Neuronal stem cell (in vitro differentiated cells): Measurements from ENCODE around the gene TREX2.

Source experiments
- DNase-seq: peaks from one replicate; pipeline ENCODE4 v3.0.0-alpha.2; 2013; ENCODE audit warnings: low spot score
- H2AFZ ChIP-seq: one replicate; pipeline ENCODE4 v1.6.1; 2013; ENCODE audit warnings: mild to moderate bottlenecking, low read length, inconsistent platforms
- H2AK5ac ChIP-seq: 2 replicates; pipeline ENCODE4 v1.6.1; 2013; ENCODE audit warnings: low read depth, mild to moderate bottlenecking, inconsistent platforms, low read length, moderate library complexity, mixed read lengths
- H2BK120ac ChIP-seq: 2 replicates; pipeline ENCODE4 v1.6.1; 2013; ENCODE audit warnings: low read depth, mild to moderate bottlenecking, inconsistent platforms, low read length, moderate library complexity, mixed read lengths
- H2BK12ac ChIP-seq: one replicate; pipeline ENCODE4 v1.6.1; 2013; ENCODE audit warnings: low read length, inconsistent platforms
- H2BK15ac ChIP-seq: 2 replicates; pipeline ENCODE4 v1.6.1; 2013; ENCODE audit warnings: mild to moderate bottlenecking, low read length, inconsistent platforms, mixed read lengths
- H2BK5ac ChIP-seq: one replicate; pipeline ENCODE4 v1.6.1; 2013; ENCODE audit warnings: inconsistent platforms, mild to moderate bottlenecking, low read length, moderate library complexity
- H3K14ac ChIP-seq: one replicate; pipeline ENCODE4 v1.6.1; 2013; ENCODE audit warnings: low read length, inconsistent platforms
- H3K18ac ChIP-seq: 2 replicates; pipeline ENCODE4 v1.6.1; 2013; ENCODE audit warnings: low read length, inconsistent platforms
- H3K23ac ChIP-seq: 2 replicates; pipeline ENCODE4 v1.6.1; 2013; ENCODE audit warnings: low read depth, mild to moderate bottlenecking, mixed read lengths, low read length, inconsistent platforms; ENCODE audit not compliant: poor library complexity
- H3K27ac ChIP-seq: replicated peaks from 3 replicates; pipeline ENCODE4 v1.5.1; 2013; ENCODE audit warnings: low read length, inconsistent platforms
- H3K27me3 ChIP-seq, 3 experiments: 2 replicates each; pipeline ENCODE4 v1.6.1; 2013; ENCODE audit warnings: low read length in 3 of 3, mild to moderate bottlenecking in 2 of 3, inconsistent platforms in 1 of 3, low read depth in 1 of 3, mixed read lengths in 1 of 3, moderate library complexity in 1 of 3; ENCODE audit not compliant: control insufficient read depth in 3 of 3, insufficient read depth in 3 of 3
- H3K36me3 ChIP-seq, 2 donors: replicated peaks in 1 of 2; 2 replicates each; pipeline ENCODE4 v1.6.1; 2013; ENCODE audit warnings: low read length in 2 of 2; ENCODE audit not compliant: control insufficient read depth in 2 of 2, insufficient read depth in 2 of 2
- H3K4ac ChIP-seq: 2 replicates; pipeline ENCODE4 v1.6.1; 2013; ENCODE audit warnings: inconsistent platforms, mild to moderate bottlenecking, low read length, moderate library complexity
- H3K4me1 ChIP-seq, 2 donors: 1 replicate in 1 of 2; 2 replicates in 1 of 2; pipeline ENCODE4 v1.6.1; 2013; ENCODE audit warnings: low read length in 2 of 2, low read depth in 1 of 2; ENCODE audit not compliant: control insufficient read depth in 2 of 2, insufficient read depth in 1 of 2
- H3K4me2 ChIP-seq: one replicate; pipeline ENCODE4 v1.6.1; 2013; ENCODE audit warnings: mild to moderate bottlenecking, low read length, inconsistent platforms; ENCODE audit not compliant: insufficient read depth, poor library complexity, severe bottlenecking
- H3K4me3 ChIP-seq, 2 donors: 2 replicates each; pipeline ENCODE4 v1.5.1; 2013; ENCODE audit warnings: low read length in 2 of 2, mild to moderate bottlenecking in 2 of 2, inconsistent platforms in 1 of 2, moderate library complexity in 1 of 2
- H3K79me1 ChIP-seq: one replicate; pipeline ENCODE4 v1.6.1; 2013; ENCODE audit warnings: low read depth, mild to moderate bottlenecking, inconsistent platforms, low read length, moderate library complexity
- H3K9ac ChIP-seq: one replicate; pipeline ENCODE4 v1.6.1; 2013; ENCODE audit warnings: mild to moderate bottlenecking, low read depth, low read length, inconsistent platforms; ENCODE audit not compliant: poor library complexity
- H3K9me3 ChIP-seq, 2 donors: replicated peaks in 1 of 2; 2 replicates each; pipeline versions ENCODE3 to v1.6.1; 2013; ENCODE audit warnings: low read length in 2 of 2, mild to moderate bottlenecking in 2 of 2, inconsistent platforms in 1 of 2, low read depth in 1 of 2, mixed read lengths in 1 of 2, moderate library complexity in 1 of 2; ENCODE audit not compliant: control insufficient read depth in 2 of 2, insufficient read depth in 1 of 2
- H4K8ac ChIP-seq: one replicate; pipeline ENCODE4 v1.6.1; 2013; ENCODE audit warnings: low read depth, mild to moderate bottlenecking, inconsistent platforms, low read length, moderate library complexity
- H4K91ac ChIP-seq: one replicate; pipeline ENCODE4 v1.6.1; 2013; ENCODE audit warnings: low read length, low read depth, mild to moderate bottlenecking, inconsistent platforms; ENCODE audit not compliant: poor library complexity
- WGBS, 2 donors: extraction: QIAGEN DNeasy Blood & Tissue Kit; methylation state at CpG; one replicate each; pipeline ENCODE4 v1.1.7; 2013; ENCODE audit warnings: missing lambda C conversion rate in 2 of 2, mixed read lengths in 1 of 2; ENCODE audit not compliant: insufficient read length in 2 of 2, insufficient replicate concordance in 1 of 2; ENCODE audit errors: extremely low coverage in 2 of 2; 5-methylcytosine and 5-hydroxymethylcytosine counted together

Gene TREX2

DNA sequence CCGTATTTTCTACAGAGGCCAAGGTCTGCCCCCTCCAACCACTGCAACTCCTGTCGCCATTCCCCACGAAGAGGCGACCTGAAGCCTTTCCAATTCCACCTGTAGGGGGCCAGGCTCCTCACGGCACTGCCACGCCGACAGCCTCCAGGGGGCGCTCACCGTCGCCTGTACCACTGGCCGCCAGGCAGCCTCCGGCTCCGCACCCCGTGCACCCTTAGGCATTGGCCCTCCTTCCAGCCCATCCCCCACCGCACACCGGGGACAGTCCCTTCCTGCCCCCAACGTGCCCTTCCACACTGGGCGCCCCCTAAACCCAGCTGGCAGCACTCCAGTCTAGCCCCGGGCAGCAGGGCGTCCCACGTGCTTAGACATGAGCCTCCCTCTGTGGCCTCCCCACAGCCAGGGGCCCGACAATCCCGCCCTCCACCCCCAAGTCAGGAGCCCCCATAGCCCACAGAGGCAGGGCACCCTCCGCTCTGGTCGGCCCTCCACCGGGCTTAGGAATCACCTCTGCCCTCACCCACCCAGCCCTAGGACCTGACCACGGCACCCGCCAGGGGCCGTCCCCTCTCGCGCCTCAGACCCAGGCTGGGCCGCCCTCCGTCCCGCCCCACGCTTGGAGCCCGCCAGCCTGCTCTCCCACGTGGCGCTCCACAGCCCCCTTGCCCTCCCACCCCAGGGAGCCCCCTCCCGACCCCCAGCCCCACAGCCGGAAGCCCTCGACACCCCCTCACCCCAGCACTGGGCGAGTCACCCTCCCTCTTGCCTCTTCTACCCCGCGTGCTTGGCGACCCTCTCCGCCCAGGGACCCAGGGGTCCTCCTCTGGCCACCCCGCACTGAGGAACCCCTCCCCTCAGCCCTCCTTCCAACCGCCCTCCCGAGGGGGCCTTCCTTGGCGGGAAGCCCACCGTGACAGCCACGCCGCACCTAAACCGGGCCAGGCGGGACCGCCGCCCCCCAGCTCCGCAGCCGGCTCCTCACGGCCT is 45.4 kb downstream of the TREX2 start:
- Histone ChIP-seq H3K4me2 (no peak overlapping the region), H3K4me1 (no peaks in the 10 kb centered on the region), H2BK15ac (no peak overlapping the region), H2BK120ac (no peak overlapping the region), H4K91ac (no peak overlapping the region), H3K4me3 (no peak overlapping the region), H3K27ac (no peak overlapping the region), H3K9ac (no peak overlapping the region), H3K79me1 (no peaks in the 10 kb centered on the region), H3K14ac (no peak overlapping the region), H2AFZ (no peak overlapping the region), H3K18ac (no peak overlapping the region), H2AK5ac (no peak overlapping the region), H2BK12ac (no peak overlapping the region), H3K36me3 (no peaks in the 10 kb centered on the region), H3K4ac (no peak overlapping the region), H2BK5ac (no peak overlapping the region), H3K27me3 (peaks cover 0 to 23% (median 0%) of the 10 kb centered on the region in 3 experiments), H3K23ac (no peak overlapping the region), H4K8ac (no peak overlapping the region), H3K9me3 (no peaks in the 10 kb centered on the region)
- peak; percentile 20 for DNase-seq
- no CpG with 5 or more reads among the region's 60 CpGs for WGBS, 2 donors

DNA sequence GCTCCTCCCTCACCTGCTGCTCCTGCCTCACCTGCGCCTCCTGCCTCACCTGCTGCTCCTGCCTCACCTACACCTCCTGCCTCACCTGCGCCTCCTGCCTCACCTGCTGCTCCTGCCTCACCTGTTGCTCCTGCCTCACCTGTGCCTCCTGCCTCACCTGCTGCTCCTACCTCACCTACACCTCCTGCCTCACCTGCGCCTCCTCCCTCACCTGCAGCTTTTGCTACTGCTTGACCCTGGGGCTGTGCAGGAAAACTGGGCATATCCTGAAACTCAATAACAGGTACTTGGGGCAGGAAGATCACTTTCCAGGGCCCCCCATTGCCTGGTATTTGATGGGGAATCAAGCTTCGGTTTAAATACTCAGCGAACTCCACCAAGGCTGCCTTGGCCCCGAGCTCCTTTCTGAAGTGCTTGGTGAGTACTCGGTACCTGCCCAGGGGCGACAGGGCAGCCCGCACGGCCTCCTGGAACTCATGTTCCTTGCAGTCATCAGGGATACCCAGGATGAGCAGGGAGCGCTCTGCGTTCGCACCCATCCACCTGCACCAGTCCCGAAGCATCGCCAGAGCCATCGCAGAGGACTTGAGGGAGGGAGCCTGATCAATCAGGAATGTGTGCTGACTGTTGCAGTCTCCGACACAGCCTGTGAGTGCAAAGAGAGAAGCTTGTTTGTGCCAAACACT is 47.4 kb downstream of the TREX2 start:
- no peak overlapping the region for H3K4me2 ChIP-seq
- WGBS, 2 donors: no CpG with 5 or more reads among the region's 17 CpGs
- no peak overlapping the region for H3K4me3 ChIP-seq

DNA sequence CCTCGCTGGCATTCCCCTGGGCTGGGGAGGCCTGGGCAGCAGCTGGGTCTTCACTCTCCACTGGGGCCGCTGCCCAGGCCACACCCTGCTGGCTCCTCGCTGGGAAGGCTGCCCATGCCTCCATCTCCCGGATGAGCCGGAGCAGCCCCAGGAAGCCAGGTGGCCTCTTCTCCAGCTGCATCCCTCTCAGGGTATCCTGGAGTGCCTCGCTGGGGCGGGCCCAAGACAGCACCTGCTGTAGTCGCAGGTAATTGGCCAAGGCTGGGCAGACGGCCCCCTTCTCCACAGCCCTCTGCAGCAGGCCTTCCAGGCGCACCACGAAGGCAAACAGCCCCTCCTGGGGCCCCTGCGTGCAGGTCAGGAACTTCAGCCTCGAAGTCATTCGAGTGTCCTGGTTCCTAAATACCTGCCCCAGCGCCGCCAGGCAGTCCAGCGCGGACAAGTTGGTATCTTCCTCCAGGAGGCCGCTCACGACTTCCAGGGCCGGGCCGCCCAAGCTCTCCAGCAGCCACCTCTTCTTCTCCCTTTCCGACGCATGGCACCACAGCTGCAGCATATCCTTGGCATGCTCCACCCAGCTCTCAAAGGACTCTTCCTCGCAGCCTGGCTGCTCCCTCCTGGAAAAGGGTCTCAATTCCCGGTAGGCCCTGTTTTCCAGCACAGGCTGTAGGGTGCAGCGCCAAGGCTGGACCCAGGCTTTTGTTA is 48.4 kb downstream of the TREX2 start:
- no peaks in the 10 kb centered on the region for H3K9me3 ChIP-seq
- no peak overlapping the region for H3K9ac ChIP-seq
- H3K14ac ChIP-seq: no peak overlapping the region
- no peak overlapping the region for H2BK12ac ChIP-seq
- H2BK120ac ChIP-seq: no peak overlapping the region
- no peak for DNase-seq
- WGBS, 2 donors: no CpG with 5 or more reads among the region's 27 CpGs
- H2AFZ ChIP-seq: no peak overlapping the region
- no peak overlapping the region for H3K4me3 ChIP-seq
- no peak overlapping the region for H3K4me2 ChIP-seq
- H3K27me3 ChIP-seq: peaks cover 0 to 21% (median 0%) of the 10 kb centered on the region in 3 experiments
- no peak overlapping the region for H2BK15ac ChIP-seq
- H3K18ac ChIP-seq: no peak overlapping the region
- H3K23ac ChIP-seq: no peak overlapping the region
- H3K79me1 ChIP-seq: no peaks in the 10 kb centered on the region
- no peaks in the 10 kb centered on the region for H3K4me1 ChIP-seq
- no peak overlapping the region for H2BK5ac ChIP-seq
- H3K27ac ChIP-seq: no peak overlapping the region
- H4K91ac ChIP-seq: no peak overlapping the region
- no peak overlapping the region for H2AK5ac ChIP-seq
- H3K36me3 ChIP-seq: no peaks in the 10 kb centered on the region
- no peak overlapping the region for H4K8ac ChIP-seq
- no peak overlapping the region for H3K4ac ChIP-seq

More for the DNA sequence above, 47.4 kb downstream of the TREX2 start:
- Histone ChIP-seq H2BK5ac (no peak overlapping the region), H3K4me1 (no peaks in the 10 kb centered on the region), H2AK5ac (no peak overlapping the region), H3K4ac (no peak overlapping the region), H3K79me1 (no peaks in the 10 kb centered on the region), H3K9me3 (no peaks in the 10 kb centered on the region), H2BK120ac (no peak overlapping the region), H2BK12ac (no peak overlapping the region), H4K91ac (no peak overlapping the region), H3K23ac (no peak overlapping the region), H3K14ac (no peak overlapping the region), H3K36me3 (no peaks in the 10 kb centered on the region), H3K27ac (no peak overlapping the region), H3K9ac (no peak overlapping the region), H3K18ac (no peak overlapping the region), H3K27me3 (peaks cover 0 to 17% (median 0%) of the 10 kb centered on the region in 3 experiments), H2BK15ac (no peak overlapping the region), H2AFZ (no peak overlapping the region), H4K8ac (no peak overlapping the region)
- DNase-seq: no peak
